ENCODE measurements around the gene ZBTB17.

DNA sequence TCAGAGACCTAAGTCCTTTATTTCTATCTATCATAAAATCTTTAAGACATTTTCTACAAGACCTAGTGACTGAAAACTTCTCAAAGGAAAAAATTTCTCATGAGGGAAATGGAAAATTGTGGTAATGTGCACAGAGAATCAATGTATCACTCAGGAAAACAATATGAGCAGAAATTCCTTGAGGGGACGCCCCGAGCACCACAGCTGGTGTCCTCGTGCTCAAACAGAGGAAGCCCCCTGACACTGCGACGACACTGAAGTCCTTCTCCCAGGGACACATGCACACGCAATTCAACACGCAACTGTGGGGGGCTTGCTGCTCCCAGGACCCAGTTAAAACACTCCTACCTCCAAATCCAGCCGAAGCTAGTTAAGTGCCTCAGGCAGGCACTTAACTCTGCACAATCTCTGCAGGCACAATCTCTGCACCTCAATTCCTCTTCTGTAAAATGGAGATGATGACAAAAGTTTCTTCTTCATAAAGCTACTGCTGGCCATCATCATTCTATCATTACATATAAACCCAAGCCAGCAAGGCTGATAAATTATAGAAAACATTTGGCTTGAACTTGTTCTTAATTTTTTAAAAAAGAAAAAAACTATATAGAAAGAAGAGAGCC, 16.0 kb downstream of the ZBTB17 start:
- TF ChIP-seq CREB1 (IDR thresholded peaks at IDR 0.05; ENCODE audit: low read depth) = no peak
- TF ChIP-seq NFIC (IDR thresholded peaks at IDR 0.05) = no peak
- no peak for TF ChIP-seq EP300 (IDR thresholded peaks at IDR 0.05; ENCODE audit: borderline replicate concordance)
- no peak for TF ChIP-seq CEBPB (IDR thresholded peaks at IDR 0.05)
- TF ChIP-seq FOXM1 (IDR thresholded peaks at IDR 0.05; ENCODE audit: borderline replicate concordance, low read depth) = no peak
- no peak for TF ChIP-seq ZBTB7A (IDR thresholded peaks at IDR 0.05; ENCODE audit: low read depth)
- no peak for TF ChIP-seq TEAD4 (IDR thresholded peaks at IDR 0.05)
- TF ChIP-seq, protein P1, sequence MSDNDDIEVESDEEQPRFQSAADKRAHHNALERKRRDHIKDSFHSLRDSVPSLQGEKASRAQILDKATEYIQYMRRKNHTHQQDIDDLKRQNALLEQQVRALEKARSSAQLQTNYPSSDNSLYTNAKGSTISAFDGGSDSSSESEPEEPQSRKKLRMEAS (IDR thresholded peaks at IDR 0.05) = no peak
- TF ChIP-seq RAD21 (IDR thresholded peaks at IDR 0.05; ENCODE audit: low read depth) = no peak
- TF ChIP-seq, protein P2, sequence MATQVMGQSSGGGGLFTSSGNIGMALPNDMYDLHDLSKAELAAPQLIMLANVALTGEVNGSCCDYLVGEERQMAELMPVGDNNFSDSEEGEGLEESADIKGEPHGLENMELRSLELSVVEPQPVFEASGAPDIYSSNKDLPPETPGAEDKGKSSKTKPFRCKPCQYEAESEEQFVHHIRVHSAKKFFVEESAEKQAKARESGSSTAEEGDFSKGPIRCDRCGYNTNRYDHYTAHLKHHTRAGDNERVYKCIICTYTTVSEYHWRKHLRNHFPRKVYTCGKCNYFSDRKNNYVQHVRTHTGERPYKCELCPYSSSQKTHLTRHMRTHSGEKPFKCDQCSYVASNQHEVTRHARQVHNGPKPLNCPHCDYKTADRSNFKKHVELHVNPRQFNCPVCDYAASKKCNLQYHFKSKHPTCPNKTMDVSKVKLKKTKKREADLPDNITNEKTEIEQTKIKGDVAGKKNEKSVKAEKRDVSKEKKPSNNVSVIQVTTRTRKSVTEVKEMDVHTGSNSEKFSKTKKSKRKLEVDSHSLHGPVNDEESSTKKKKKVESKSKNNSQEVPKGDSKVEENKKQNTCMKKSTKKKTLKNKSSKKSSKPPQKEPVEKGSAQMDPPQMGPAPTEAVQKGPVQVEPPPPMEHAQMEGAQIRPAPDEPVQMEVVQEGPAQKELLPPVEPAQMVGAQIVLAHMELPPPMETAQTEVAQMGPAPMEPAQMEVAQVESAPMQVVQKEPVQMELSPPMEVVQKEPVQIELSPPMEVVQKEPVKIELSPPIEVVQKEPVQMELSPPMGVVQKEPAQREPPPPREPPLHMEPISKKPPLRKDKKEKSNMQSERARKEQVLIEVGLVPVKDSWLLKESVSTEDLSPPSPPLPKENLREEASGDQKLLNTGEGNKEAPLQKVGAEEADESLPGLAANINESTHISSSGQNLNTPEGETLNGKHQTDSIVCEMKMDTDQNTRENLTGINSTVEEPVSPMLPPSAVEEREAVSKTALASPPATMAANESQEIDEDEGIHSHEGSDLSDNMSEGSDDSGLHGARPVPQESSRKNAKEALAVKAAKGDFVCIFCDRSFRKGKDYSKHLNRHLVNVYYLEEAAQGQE (IDR thresholded peaks at IDR 0.05; ENCODE audit: low read depth) = no peak
- TF ChIP-seq, protein P3, sequence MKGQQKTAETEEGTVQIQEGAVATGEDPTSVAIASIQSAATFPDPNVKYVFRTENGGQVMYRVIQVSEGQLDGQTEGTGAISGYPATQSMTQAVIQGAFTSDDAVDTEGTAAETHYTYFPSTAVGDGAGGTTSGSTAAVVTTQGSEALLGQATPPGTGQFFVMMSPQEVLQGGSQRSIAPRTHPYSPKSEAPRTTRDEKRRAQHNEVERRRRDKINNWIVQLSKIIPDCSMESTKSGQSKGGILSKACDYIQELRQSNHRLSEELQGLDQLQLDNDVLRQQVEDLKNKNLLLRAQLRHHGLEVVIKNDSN (IDR thresholded peaks at IDR 0.05) = no peak

All from Ishikawa (cell line).